Cardiac atrium fibroblast (primary cell): ENCODE data around the gene SERF1B. TPM values are rescaled to one million over a fixed set of nuclear protein-coding genes. Genes with fewer than 3 reads are reported as not detected.

Source experiments
- total RNA-seq: library from RNA; depleted of rRNA; stranded (reverse); fragments of >200 nt; gene quantifications from 2 replicates; pipeline ENCODE4 v1.2.3, GENCODE V29; 2015

SERF1B gene
- 31.8 and 46.9 TPM in 2 replicates for total RNA-seq

GRCh38 chr5:70025106-70025844 lies at the start of gene SERF1B:
Gene SERF1B (plus strand): TSS chr5:70025251. CDS start chr5:70025452, 201 bp downstream.

Other genes starting within 250 kb of the SERF1B start
- 29.2 and 34.5 TPM in 2 replicates for gene SMN2, start 24.4 kb downstream of the SERF1B start, total RNA-seq